ENCODE measurements around the gene SH3BP5.

Gene SH3BP5

GRCh38 chr3:15325228-15325627 lies 7.2 kb downstream of the SH3BP5 start:
- Mint-ChIP-seq H3K4me1 (peaks cover 50% of the 10 kb centered on the region), H3K27ac (no peak overlapping the region), H3K36me3 (peaks cover 33% of the 10 kb centered on the region), H3K4me3 (no peak overlapping the region), H3K27me3 (no peaks in the 10 kb centered on the region), H3K9me3 (no peaks in the 10 kb centered on the region)
- no peak for DNase-seq (ENCODE audit: low spot score in 2 of 2)
- ATAC-seq (ENCODE audit: low read depth): no peak

GRCh38 chr3:15324379-15324808 lies 8.0 kb downstream of the SH3BP5 start:
- no peak for DNase-seq (ENCODE audit: low spot score in 2 of 2)
- Mint-ChIP-seq H3K36me3 (peaks cover 30% of the 10 kb centered on the region), H3K27me3 (no peaks in the 10 kb centered on the region), H3K9me3 (no peaks in the 10 kb centered on the region), H3K27ac (no peak overlapping the region), H3K4me1 (peaks cover 48% of the 10 kb centered on the region), H3K4me3 (no peak overlapping the region)
- ATAC-seq (ENCODE audit: low read depth): no peak

- Mint-ChIP-seq H3K27ac (no peak overlapping the region), H3K36me3 (peaks cover 25% of the 10 kb centered on the region), H3K4me3 (no peak overlapping the region), H3K9me3 (no peaks in the 10 kb centered on the region), H3K27me3 (no peaks in the 10 kb centered on the region), H3K4me1 (peaks cover 42% of the 10 kb centered on the region)
- no peak for ATAC-seq (ENCODE audit: low read depth)
- DNase-seq (ENCODE audit: low spot score in 2 of 2): no peak
Observed at GRCh38 chr3:15323063-15323462, 9.3 kb downstream of the SH3BP5 start.

- Mint-ChIP-seq H3K27ac (no peak overlapping the region), H3K36me3 (peaks cover 18% of the 10 kb centered on the region), H3K27me3 (no peaks in the 10 kb centered on the region), H3K4me1 (peaks cover 44% of the 10 kb centered on the region), H3K4me3 (no peak overlapping the region), H3K9me3 (no peaks in the 10 kb centered on the region)
- ATAC-seq (ENCODE audit: low read depth) (no peak), DNase-seq (ENCODE audit: low spot score in 2 of 2) (no peak)
Observed at GRCh38 chr3:15321349-15321748, 11.0 kb downstream of the SH3BP5 start.

GRCh38 chr3:15319575-15319974 lies 12.8 kb downstream of the SH3BP5 start:
- Mint-ChIP-seq H3K4me1 (peaks cover 48% of the 10 kb centered on the region), H3K27me3 (no peaks in the 10 kb centered on the region), H3K9me3 (no peaks in the 10 kb centered on the region), H3K4me3 (no peak overlapping the region), H3K36me3 (peaks cover 13% of the 10 kb centered on the region), H3K27ac (peak overlapping the region; percentile 72)
- DNase-seq (ENCODE audit: low spot score in 2 of 2) (no peak), ATAC-seq (ENCODE audit: low read depth) (no peak)

- ATAC-seq (ENCODE audit: low read depth) (no peak), DNase-seq (ENCODE audit: low spot score in 2 of 2) (no peak)
- H3K4me1 Mint-ChIP-seq: peaks cover 49% of the 10 kb centered on the region
- H3K4me3 Mint-ChIP-seq: no peak overlapping the region
- peaks cover 10% of the 10 kb centered on the region for H3K36me3 Mint-ChIP-seq
- no peaks in the 10 kb centered on the region for H3K27me3 Mint-ChIP-seq
- peak overlapping the region; percentile 72 for H3K27ac Mint-ChIP-seq
- H3K9me3 Mint-ChIP-seq: no peaks in the 10 kb centered on the region
Observed at GRCh38 chr3:15319136-15319535, 13.2 kb downstream of the SH3BP5 start.

- Mint-ChIP-seq H3K4me3 (no peak overlapping the region), H3K9me3 (no peaks in the 10 kb centered on the region), H3K36me3 (peaks cover 9% of the 10 kb centered on the region), H3K4me1 (peaks cover 46% of the 10 kb centered on the region), H3K27ac (no peak overlapping the region), H3K27me3 (no peaks in the 10 kb centered on the region)
- DNase-seq (ENCODE audit: low spot score in 2 of 2) (no peak), ATAC-seq (ENCODE audit: low read depth) (no peak)
Observed at GRCh38 chr3:15318661-15319060, 13.7 kb downstream of the SH3BP5 start.

- no peak for DNase-seq (ENCODE audit: low spot score in 2 of 2)
- Mint-ChIP-seq H3K4me3 (peak overlapping the region; percentile 46), H3K27ac (peak overlapping the region; percentile 51), H3K27me3 (no peaks in the 10 kb centered on the region), H3K4me1 (peaks cover 46% of the 10 kb centered on the region), H3K9me3 (no peaks in the 10 kb centered on the region), H3K36me3 (peaks cover 7% of the 10 kb centered on the region)
- no peak for ATAC-seq (ENCODE audit: low read depth)
Observed at GRCh38 chr3:15316998-15317435, 15.4 kb downstream of the SH3BP5 start.

GRCh38 chr3:15315003-15315402 lies 17.4 kb downstream of the SH3BP5 start:
- ATAC-seq (ENCODE audit: low read depth) (no peak), DNase-seq (ENCODE audit: low spot score in 2 of 2) (no peak)
- H3K27me3 Mint-ChIP-seq: no peaks in the 10 kb centered on the region
- H3K36me3 Mint-ChIP-seq: peaks cover 10% of the 10 kb centered on the region
- no peaks in the 10 kb centered on the region for H3K9me3 Mint-ChIP-seq
- peak overlapping the region; percentile 5 for H3K27ac Mint-ChIP-seq
- H3K4me1 Mint-ChIP-seq: peaks cover 53% of the 10 kb centered on the region
- H3K4me3 Mint-ChIP-seq: no peak overlapping the region

- Mint-ChIP-seq H3K9me3 (no peaks in the 10 kb centered on the region), H3K4me3 (no peak overlapping the region), H3K27ac (peak overlapping the region; percentile 22), H3K4me1 (peaks cover 51% of the 10 kb centered on the region), H3K27me3 (no peaks in the 10 kb centered on the region), H3K36me3 (peaks cover 10% of the 10 kb centered on the region)
- ATAC-seq (ENCODE audit: low read depth) (no peak), DNase-seq (ENCODE audit: low spot score in 2 of 2) (no peak)
Observed at GRCh38 chr3:15314276-15314675, 18.1 kb downstream of the SH3BP5 start.

- H3K27ac Mint-ChIP-seq: no peak overlapping the region
- H3K36me3 Mint-ChIP-seq: peaks cover 10% of the 10 kb centered on the region
- H3K9me3 Mint-ChIP-seq: no peaks in the 10 kb centered on the region
- no peak overlapping the region for H3K4me3 Mint-ChIP-seq
- ATAC-seq (ENCODE audit: low read depth): no peak
- no peaks in the 10 kb centered on the region for H3K27me3 Mint-ChIP-seq
- H3K4me1 Mint-ChIP-seq: peaks cover 57% of the 10 kb centered on the region
- no peak for DNase-seq (ENCODE audit: low spot score in 2 of 2)
Observed at GRCh38 chr3:15313461-15313860, 18.9 kb downstream of the SH3BP5 start.

GRCh38 chr3:15312550-15312949 lies 19.8 kb downstream of the SH3BP5 start:
- Mint-ChIP-seq H3K27ac (peak overlapping the region; percentile 41), H3K4me3 (no peak overlapping the region), H3K36me3 (peaks cover 10% of the 10 kb centered on the region), H3K27me3 (no peaks in the 10 kb centered on the region), H3K4me1 (peaks cover 62% of the 10 kb centered on the region), H3K9me3 (no peaks in the 10 kb centered on the region)
- ATAC-seq (ENCODE audit: low read depth): no peak
- no peak for DNase-seq (ENCODE audit: low spot score in 2 of 2)

GRCh38 chr3:15310491-15311370 lies 21.7 kb downstream of the SH3BP5 start:
- Mint-ChIP-seq H3K9me3 (no peaks in the 10 kb centered on the region), H3K27me3 (no peaks in the 10 kb centered on the region), H3K4me3 (no peak overlapping the region), H3K27ac (peak overlapping the region; percentile 36), H3K36me3 (peaks cover 10% of the 10 kb centered on the region), H3K4me1 (peaks cover 59% of the 10 kb centered on the region)
- DNase-seq (ENCODE audit: low spot score in 2 of 2) (no peak), ATAC-seq (ENCODE audit: low read depth) (no peak)

- H3K36me3 Mint-ChIP-seq: peaks cover 15% of the 10 kb centered on the region
- no peaks in the 10 kb centered on the region for H3K9me3 Mint-ChIP-seq
- ATAC-seq (ENCODE audit: low read depth) (no peak), DNase-seq (ENCODE audit: low spot score in 2 of 2) (no peak)
- no peaks in the 10 kb centered on the region for H3K27me3 Mint-ChIP-seq
- H3K4me3 Mint-ChIP-seq: no peak overlapping the region
- H3K4me1 Mint-ChIP-seq: peaks cover 57% of the 10 kb centered on the region
- peak overlapping the region; percentile 36 for H3K27ac Mint-ChIP-seq
Observed at GRCh38 chr3:15309662-15310335, 22.6 kb downstream of the SH3BP5 start.

Measured in memory B cell (primary cell).